Transverse colon (tissue), 4 donors: Measurements from ENCODE around the gene RGS16.
A peak's percentile ranks its signal among the peaks of the same experiment; 100 is the strongest.

Source experiments
- CTCF ChIP-seq, 5 experiments: fragments of 200-600 bp in 3 of 5; fragments of 450-650 bp in 2 of 5; sonication (generic) in 3 of 5; IDR thresholded peaks; 1 replicate in 2 of 5; 2 replicates in 3 of 5; pipeline ENCODE4 v1.5.1; 2016 to 2017; ENCODE audit warnings: antibody characterized with exemption in 5 of 5, inconsistent platforms in 3 of 5, mild to moderate bottlenecking in 2 of 5, moderate library complexity in 1 of 5
- POLR2A ChIP-seq: fragments of 450-650 bp; IDR thresholded peaks from one replicate; pipeline ENCODE4 v1.6.1; 2016; ENCODE audit warnings: antibody characterized with exemption, mild to moderate bottlenecking, moderate library complexity
- POLR2AphosphoS5 ChIP-seq, 3 donors: sonication (generic); formaldehyde crosslinking; IDR thresholded peaks; one replicate each; pipeline ENCODE4 v1.6.1; 2016; ENCODE audit warnings: antibody characterized with exemption in 3 of 3

- peak; percentile 85 to 93 (median 89) for TF ChIP-seq CTCF (IDR thresholded peaks at IDR 0.05)
- TF ChIP-seq POLR2A: no peak
- no peak for TF ChIP-seq POLR2AphosphoS5 (IDR thresholded peaks at IDR 0.05)
Measured at GRCh38 chr1:182601416-182601786, 2.8 kb downstream of the RGS16 start.
